ENCODE measurements around the gene SLC6A12.

The SLC6A12 gene

DNA sequence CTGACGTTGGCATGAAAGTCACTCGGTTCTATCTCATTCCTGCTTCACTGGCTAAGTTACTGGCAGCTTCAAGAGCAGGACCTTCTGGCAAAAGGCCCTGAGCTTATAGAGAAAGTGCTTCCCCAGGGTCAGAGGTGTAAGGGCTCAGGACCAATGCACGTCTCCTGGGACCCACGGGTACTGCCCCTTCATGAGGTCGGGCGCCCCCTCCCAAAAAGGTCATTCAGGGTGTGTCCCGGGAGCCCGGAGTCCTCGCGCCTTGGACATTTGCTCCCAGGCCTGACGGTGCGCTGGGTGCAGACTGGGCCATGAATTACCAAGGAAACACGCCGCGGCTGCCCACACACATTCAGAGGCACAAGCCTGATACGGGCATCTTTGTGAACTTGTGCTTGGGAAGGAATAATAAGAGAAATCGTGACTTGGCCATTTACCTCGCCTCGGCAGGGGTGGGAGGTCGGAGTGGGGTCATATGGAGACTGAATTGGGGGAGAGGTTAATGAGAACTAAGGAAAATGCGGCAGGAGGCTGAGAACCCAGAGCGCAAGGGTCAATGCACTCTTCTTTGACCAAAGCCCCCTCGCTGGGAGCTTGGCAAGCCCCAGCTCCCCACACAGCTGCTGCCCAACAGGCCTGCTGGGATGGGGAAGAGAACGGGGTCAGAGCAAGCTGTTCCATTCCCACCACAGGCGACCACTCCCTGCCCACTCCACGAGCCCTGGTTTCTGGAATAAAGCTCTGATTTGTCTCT lies 15.7 kb upstream of the SLC6A12 start:
- H3K4me3 ChIP-seq (ENCODE audit: low read depth, low read length): no peak overlapping the region
- no peak for DNase-seq (ENCODE audit: low read depth)
- TF ChIP-seq, protein P1, sequence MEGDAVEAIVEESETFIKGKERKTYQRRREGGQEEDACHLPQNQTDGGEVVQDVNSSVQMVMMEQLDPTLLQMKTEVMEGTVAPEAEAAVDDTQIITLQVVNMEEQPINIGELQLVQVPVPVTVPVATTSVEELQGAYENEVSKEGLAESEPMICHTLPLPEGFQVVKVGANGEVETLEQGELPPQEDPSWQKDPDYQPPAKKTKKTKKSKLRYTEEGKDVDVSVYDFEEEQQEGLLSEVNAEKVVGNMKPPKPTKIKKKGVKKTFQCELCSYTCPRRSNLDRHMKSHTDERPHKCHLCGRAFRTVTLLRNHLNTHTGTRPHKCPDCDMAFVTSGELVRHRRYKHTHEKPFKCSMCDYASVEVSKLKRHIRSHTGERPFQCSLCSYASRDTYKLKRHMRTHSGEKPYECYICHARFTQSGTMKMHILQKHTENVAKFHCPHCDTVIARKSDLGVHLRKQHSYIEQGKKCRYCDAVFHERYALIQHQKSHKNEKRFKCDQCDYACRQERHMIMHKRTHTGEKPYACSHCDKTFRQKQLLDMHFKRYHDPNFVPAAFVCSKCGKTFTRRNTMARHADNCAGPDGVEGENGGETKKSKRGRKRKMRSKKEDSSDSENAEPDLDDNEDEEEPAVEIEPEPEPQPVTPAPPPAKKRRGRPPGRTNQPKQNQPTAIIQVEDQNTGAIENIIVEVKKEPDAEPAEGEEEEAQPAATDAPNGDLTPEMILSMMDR (IDR thresholded peaks at IDR 0.05; ENCODE audit: low read depth, low read length, missing control alignments): no peak

DNA sequence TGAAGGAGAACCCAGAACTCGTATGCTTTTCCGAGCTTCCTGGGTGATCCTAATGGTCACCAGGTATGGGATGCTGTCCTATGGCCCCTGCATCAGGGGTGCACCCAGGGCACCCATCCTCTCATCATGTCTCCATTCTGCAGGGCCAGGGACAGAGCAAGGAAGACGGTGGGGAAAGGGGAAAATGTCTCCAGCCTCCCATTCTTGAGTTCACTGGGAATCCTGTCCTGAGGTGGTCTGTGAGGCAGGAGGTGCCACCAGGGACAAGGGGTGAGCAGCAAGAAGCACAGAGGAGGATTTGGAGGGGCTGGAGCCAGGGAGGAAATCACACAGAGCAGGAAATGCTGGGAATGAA lies 14.9 kb upstream of the SLC6A12 start:
- TF ChIP-seq, protein P1 (IDR thresholded peaks at IDR 0.05; ENCODE audit: low read depth, low read length, missing control alignments): no peak
- DNase-seq (ENCODE audit: low read depth): no peak
- H3K4me3 ChIP-seq (ENCODE audit: low read depth, low read length): no peak overlapping the region

DNA sequence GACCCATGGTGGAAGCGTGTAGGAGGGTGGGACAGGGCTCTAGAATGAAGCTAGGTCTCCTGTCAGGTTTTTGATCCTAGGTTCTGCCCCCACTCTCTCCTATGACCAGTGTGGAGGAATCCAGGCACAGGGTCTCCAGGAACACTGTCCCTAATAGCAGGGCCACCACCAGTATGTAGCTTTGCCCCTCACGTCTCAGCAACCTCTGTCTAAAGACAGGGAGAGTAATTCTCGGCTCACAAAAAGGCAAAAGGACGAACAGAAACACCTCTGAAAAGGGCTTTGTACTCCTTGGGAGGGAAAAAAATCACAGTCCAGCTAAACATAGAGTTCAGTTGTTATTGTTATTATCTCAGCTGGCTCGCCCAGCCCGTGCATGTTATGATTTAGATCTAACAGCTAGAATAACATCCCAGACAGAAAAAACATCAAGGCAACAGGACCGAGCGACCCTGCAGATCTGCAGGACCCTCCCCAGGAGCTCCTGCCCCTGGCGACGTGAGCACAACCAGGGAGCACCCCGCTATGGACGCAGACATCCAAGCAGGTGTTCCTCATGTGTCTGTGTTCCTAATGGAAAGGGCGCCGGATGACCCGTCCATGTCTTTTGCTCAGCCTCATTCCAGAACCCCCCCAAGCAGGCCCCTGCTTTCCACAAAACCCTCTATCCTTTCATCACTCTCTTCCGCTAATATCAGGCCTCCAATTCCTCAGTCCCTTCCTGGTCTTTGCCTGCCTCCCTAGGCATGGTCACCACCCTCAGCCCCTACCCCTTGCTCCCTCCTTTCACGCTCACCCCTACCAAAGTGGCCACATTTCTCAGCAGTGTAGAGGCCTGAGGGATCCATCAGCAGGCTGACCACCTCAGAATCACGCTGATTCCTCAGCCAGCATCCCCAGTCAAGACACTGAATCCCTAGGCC lies 14.2 kb upstream of the SLC6A12 start:
- TF ChIP-seq, protein P1 (IDR thresholded peaks at IDR 0.05; ENCODE audit: low read depth, low read length, missing control alignments): no peak
- no peak overlapping the region for H3K4me3 ChIP-seq (ENCODE audit: low read depth, low read length)
- DNase-seq (ENCODE audit: low read depth): no peak

DNA sequence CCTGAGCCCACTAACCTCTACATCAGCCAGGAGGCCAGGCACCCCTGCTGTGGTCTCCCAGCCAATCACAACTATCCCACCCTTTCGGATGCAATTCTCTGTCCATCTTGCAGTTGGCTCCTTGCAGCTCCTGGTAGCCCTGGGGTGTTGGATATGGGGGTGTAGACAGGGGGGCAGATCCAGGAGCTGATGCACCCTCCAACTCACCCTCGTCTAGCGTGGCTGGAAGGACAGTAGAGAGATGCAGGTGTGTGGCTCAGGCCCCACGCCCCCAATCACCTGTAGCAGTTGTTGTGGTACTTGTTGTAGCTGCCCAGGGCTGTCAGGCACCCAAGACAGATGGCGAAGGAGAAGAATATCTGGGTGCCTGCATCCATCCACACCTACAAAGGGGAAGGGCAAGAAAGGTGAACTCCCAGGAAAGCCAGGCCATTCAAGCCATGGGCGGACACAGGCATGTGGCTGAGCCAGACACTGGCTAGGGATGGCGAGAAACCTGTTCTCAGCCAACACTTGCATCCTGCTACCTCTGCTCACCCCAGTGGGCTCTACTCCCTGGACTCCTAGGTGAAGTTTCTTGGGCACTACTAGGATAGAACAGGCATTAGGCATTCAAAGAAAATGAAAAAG lies 13.4 kb upstream of the SLC6A12 start:
- TF ChIP-seq, protein P1 (IDR thresholded peaks at IDR 0.05; ENCODE audit: low read depth, low read length, missing control alignments): no peak
- no peak overlapping the region for H3K4me3 ChIP-seq (ENCODE audit: low read depth, low read length)
- DNase-seq (ENCODE audit: low read depth): no peak

DNA sequence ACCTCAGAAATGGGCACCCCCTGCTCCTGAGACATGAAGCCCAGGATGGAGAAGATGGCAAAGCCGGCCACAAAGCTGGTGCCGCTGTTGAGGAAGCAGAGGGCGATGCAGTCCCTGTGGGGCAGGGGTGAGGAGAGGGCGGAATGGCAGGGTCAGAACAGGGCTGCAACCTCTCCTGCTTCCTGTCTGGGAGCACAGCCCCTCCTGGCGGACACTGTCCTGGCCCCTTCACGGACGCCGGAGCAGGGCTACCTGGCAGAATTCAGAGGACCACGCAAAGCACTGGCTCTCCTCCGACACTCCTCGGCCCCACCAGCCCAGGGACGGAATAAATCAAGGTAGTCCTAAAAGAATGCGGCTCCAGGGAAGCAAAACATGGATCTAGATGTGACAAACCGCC lies 12.4 kb upstream of the SLC6A12 start:
- no peak overlapping the region for H3K4me3 ChIP-seq (ENCODE audit: low read depth, low read length)
- no peak for DNase-seq (ENCODE audit: low read depth)
- TF ChIP-seq, protein P1 (IDR thresholded peaks at IDR 0.05; ENCODE audit: low read depth, low read length, missing control alignments): no peak

DNA sequence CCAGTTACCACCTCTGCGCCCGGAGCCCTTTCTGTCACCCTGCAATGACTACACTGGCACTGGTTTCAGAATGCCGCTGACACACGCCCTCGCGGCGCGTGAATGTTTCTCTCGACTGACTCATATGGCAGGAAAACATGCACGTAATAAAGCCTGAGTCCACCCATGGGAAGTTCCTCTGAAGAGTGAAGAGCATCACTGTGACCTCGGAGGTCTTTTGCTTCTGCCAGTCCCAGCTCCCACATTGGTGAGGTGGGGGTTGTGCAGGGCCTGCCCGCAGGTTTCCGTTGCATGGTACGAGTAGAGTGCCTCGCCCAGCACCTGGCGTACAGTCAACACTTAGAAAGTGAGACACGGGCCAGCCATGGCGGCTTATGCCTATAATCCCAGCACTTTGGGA lies 11.1 kb upstream of the SLC6A12 start:
- no peak for DNase-seq (ENCODE audit: low read depth)
- H3K4me3 ChIP-seq (ENCODE audit: low read depth, low read length): no peak overlapping the region
- TF ChIP-seq, protein P1 (IDR thresholded peaks at IDR 0.05; ENCODE audit: low read depth, low read length, missing control alignments): no peak

All from GM12864 (cell line).